Small intestine (tissue), 7 donors: Measurements from ENCODE around the gene FYB1. TPM values are rescaled to one million over a fixed set of nuclear protein-coding genes. Genes with fewer than 3 reads are reported as not detected.

Experiments used
- DNase-seq, 2 donors: peaks; one replicate each; pipeline versions ENCODE4 v3.0.0 to v3.0.0-alpha.2; 2013
- FAIRE-seq: peaks from 2 replicates; lab custom pipeline; 2012; peaks lifted over from hg19 to GRCh38; lab: Jason Lieb, UNC
- H3K27ac ChIP-seq, 3 donors: one replicate each; pipeline ENCODE4 v1.5.1; 2013; ENCODE audit warnings: low read length in 2 of 3, mild to moderate bottlenecking in 2 of 3, control low read depth in 1 of 3, inconsistent platforms in 1 of 3, low read depth in 1 of 3, moderate library complexity in 1 of 3
- H3K27me3 ChIP-seq, 3 donors: one replicate each; pipeline ENCODE4 v1.6.1; 2013; ENCODE audit warnings: low read length in 3 of 3, inconsistent platforms in 1 of 3; ENCODE audit not compliant: control insufficient read depth in 3 of 3, insufficient read depth in 3 of 3
- H3K36me3 ChIP-seq, 3 donors: one replicate each; pipeline ENCODE4 v1.6.1; 2013; ENCODE audit warnings: low read length in 3 of 3, inconsistent platforms in 1 of 3, low read depth in 1 of 3, mild to moderate bottlenecking in 1 of 3, moderate library complexity in 1 of 3; ENCODE audit not compliant: control insufficient read depth in 3 of 3, insufficient read depth in 2 of 3
- H3K4me1 ChIP-seq, 3 donors: one replicate each; pipeline ENCODE4 v1.6.1; 2013; ENCODE audit warnings: low read length in 2 of 3, inconsistent platforms in 1 of 3, low read depth in 1 of 3, mild to moderate bottlenecking in 1 of 3, moderate library complexity in 1 of 3; ENCODE audit not compliant: control insufficient read depth in 3 of 3, insufficient read depth in 2 of 3
- H3K4me3 ChIP-seq, 3 donors: one replicate each; pipeline ENCODE4 v1.5.1; 2013; ENCODE audit warnings: low read length in 3 of 3, control low read depth in 1 of 3, inconsistent platforms in 1 of 3, low read depth in 1 of 3, mild to moderate bottlenecking in 1 of 3, moderate library complexity in 1 of 3
- H3K9me3 ChIP-seq, 2 donors: one replicate each; pipeline ENCODE4 v1.6.1; 2013; ENCODE audit warnings: low read depth in 1 of 2, low read length in 1 of 2; ENCODE audit not compliant: control insufficient read depth in 2 of 2, insufficient read depth in 1 of 2
- WGBS, 3 donors: extraction: QIAGEN DNeasy Blood & Tissue Kit; methylation state at CpG; one replicate each; pipeline ENCODE4 v1.1.7; 2013; 5-methylcytosine and 5-hydroxymethylcytosine counted together
- polyA plus RNA-seq, 4 donors: library from polyadenylated mRNA; stranded (reverse) in 3 of 4; unstranded in 1 of 4; fragments of 200-250 nt in 3 of 4; fragments of 120-200 nt in 1 of 4; gene quantifications; one replicate each; pipeline versions ENCODE4 v1.2.1 to v1.2.3, GENCODE V29; 2013
- donor health status: healthy with polysubstance abuse.
- donor health status: control.
- donor health status: control.
- donor health status: Bipolar disorder and iron deficiency.
- donor health status: healthy.

FYB1 gene
- polyA plus RNA-seq, 4 donors = 3.5 to 12.4 (median 4.9) TPM

DNA sequence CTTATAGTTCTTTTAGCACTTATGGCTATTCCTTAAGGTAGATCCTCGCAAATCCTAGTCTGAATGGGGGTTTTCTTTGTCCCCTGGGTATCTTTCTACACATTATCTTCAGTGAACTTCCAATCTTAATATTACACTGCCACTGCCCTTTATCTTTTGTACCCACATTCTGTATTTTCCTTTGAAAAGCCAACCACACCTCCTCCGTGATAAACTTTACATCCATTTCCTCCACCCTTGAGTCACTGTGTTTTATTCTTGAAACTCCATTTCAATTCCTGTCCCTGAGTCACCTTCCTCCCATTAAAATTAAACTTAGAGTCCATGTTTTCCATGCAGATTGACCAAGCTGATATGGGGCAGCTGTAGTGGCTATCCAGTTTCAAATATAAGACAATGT lies 102.0 kb downstream of the FYB1 start:
- FAIRE-seq = no peak
- Histone ChIP-seq H3K4me1 (no peaks in the 10 kb centered on the region), H3K36me3 (peaks cover 0 to 3% (median 0%) of the 10 kb centered on the region in 3 donors), H3K9me3 (no peaks in the 10 kb centered on the region), H3K4me3 (no peak overlapping the region), H3K27ac (no peak overlapping the region), H3K27me3 (no peaks in the 10 kb centered on the region)
- WGBS, 3 donors = 57 to 60% (median 59%) methylated on average over 2 of the region's 2 CpGs
- no peak for DNase-seq

DNA sequence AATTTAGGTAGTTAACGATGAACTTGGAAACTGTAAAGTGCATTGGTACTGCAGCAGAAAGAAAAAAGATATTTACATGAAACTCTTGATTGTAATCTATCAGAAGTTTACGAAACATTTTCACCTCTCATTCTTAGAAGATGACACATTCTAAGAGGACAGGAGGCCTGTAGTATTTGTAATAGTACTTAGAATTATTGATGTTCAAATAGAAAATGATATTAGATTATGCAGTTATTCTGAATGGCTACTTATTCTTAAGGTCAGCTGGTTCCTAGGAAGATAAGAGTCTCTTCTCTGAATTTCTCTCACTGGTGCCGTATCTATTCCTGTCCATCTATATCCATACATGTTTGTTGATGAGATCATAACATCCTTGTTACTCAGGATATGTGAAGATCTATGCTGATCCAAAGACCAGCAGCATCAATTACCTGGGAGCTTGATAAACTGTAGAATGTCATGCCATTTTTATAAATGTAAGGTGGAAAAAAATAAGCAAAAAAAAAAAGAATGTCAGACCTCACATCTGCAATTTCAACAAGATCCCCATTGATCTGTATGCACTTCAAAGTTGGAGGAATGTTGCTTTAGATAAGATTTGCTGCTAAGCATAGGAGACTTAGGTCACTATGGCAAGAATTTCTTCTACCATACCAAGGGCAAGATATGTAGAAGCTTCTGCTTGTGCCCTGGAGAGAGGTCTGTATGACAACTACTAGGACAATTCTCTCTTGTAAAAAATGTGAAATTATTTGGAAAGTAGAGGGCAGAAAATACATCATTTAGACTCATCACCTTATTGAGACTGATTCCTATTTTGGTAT lies 102.8 kb downstream of the FYB1 start:
- DNase-seq (no peak), FAIRE-seq (no peak)
- Histone ChIP-seq H3K27me3 (no peaks in the 10 kb centered on the region), H3K4me3 (no peak overlapping the region), H3K9me3 (no peaks in the 10 kb centered on the region), H3K4me1 (no peaks in the 10 kb centered on the region), H3K27ac (no peak overlapping the region), H3K36me3 (peaks cover 0 to 3% (median 0%) of the 10 kb centered on the region in 3 donors)
- 74 to 82% (median 77%) methylated on average over 3 of the region's 3 CpGs for WGBS, 3 donors

DNA sequence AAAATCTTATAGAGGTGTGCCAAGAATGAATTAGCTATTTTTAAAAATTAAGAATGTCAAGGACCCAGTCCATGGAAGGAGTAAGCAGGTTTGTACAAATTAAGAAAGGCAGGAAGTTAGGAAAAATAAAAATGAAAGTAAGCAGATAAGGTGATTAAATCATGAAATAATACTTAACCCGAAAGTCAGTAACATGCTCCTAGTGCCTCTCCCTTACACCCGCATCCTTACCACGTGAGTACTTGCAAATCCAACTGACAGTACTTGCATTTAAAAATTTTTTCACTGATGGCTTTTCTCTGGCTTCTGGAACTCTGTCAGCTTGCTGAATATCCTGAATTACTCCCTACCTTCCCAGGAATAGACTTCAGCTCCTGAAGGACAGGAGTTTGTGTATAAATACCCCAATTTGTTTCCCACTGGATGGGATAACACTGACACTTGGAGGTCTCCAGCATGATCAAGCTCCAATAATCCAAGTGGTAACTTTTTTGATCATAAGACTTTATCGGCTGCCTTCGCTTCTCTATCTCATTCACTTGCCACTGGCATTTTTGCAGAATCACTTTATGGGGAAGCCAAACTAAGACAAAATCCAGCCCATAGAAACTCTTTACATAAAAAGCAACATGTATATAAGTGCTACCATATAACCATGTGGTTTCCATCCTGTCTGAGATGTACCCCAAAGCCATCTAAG lies 103.6 kb downstream of the FYB1 start:
- 57 to 78% (median 59%) methylated on average over 5 of the region's 5 CpGs for WGBS, 3 donors
- H3K4me1 ChIP-seq = no peaks in the 10 kb centered on the region
- peaks cover 0 to 3% (median 0%) of the 10 kb centered on the region in 3 donors for H3K36me3 ChIP-seq
- FAIRE-seq = no peak
- no peaks in the 10 kb centered on the region for H3K27me3 ChIP-seq
- DNase-seq = no peak
- no peak overlapping the region for H3K4me3 ChIP-seq
- no peak overlapping the region for H3K27ac ChIP-seq
- no peaks in the 10 kb centered on the region for H3K9me3 ChIP-seq

DNA sequence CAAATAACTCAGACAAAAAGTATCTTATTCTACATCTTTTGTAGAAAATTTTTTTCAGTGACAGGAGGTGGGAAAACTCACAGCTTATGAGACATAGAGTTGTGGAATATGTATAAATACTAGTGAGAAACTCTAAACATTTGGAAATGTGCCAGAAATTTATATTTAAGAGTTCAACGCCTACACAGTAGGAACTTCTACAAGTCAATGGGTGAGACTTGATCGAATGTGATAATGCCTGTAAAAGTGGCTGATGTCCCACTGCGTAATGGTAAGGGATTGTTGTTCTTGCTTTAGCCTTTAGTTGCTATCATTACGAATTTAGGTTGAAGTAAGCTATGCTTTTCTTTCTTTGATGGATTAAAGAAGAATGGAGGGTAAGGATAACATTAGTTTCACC lies 105.2 kb downstream of the FYB1 start:
- WGBS, 3 donors = 82 to 94% (median 86%) methylated on average over 4 of the region's 4 CpGs
- FAIRE-seq = no peak
- Histone ChIP-seq H3K4me3 (no peak overlapping the region), H3K9me3 (no peaks in the 10 kb centered on the region), H3K4me1 (no peaks in the 10 kb centered on the region), H3K36me3 (peaks cover 0 to 3% (median 0%) of the 10 kb centered on the region in 3 donors), H3K27ac (no peak overlapping the region), H3K27me3 (no peaks in the 10 kb centered on the region)
- no peak for DNase-seq

DNA sequence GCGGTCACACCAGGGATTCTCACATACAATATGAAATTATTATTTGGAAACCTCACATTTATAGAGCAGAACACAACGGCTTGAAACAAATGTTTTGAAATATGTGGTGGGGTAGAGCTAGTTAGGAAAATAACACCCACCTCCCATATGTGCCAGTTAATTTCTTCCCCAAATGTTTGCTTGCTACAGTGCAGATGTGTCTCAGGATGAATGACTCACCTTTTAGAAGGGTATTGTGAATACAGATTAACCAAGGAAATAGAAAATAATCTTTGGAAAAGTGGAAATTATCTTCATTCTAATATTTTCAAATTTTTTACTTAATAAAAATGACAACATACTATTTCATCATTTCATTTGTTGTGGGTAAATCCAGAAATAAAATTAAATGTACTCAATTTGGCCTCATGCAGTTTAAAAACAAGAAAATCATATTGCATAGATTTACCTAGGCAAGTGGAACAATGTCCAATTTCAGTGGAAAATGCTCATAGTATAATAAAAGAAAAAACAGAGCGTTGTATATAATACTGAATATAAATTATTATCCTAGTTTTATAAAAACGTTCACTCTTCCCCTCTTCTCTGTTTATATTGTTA lies 105.9 kb downstream of the FYB1 start:
- no peak for FAIRE-seq
- Histone ChIP-seq H3K36me3 (peaks cover 0 to 3% (median 0%) of the 10 kb centered on the region in 3 donors), H3K9me3 (no peaks in the 10 kb centered on the region), H3K27me3 (no peaks in the 10 kb centered on the region), H3K27ac (no peak overlapping the region), H3K4me3 (no peak overlapping the region), H3K4me1 (no peaks in the 10 kb centered on the region)
- DNase-seq = no peak
- 81 to 87% (median 85%) methylated on average over 4 of the region's 4 CpGs for WGBS, 3 donors

DNA sequence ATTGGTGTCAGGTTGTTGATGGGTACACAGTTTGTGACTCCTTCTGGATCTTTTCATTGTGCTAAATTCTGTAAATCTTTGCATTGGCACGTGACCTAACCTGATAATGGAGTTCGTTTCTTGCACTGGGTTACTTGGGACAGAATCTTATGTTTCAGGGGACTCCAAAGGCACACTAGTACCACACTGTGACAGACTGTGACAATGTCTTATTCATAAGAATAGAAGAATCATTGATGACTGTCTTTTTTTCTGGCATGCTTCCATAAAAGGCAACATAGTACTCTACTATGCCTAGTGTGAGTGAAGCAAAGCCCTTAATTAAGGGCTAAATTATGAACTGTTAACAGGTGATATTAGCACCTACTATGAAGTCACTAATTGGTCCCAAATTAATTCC lies 109.8 kb downstream of the FYB1 start:
- Histone ChIP-seq H3K27me3 (no peaks in the 10 kb centered on the region), H3K9me3 (no peaks in the 10 kb centered on the region), H3K36me3 (no peaks in the 10 kb centered on the region), H3K4me1 (no peaks in the 10 kb centered on the region), H3K27ac (no peak overlapping the region), H3K4me3 (no peak overlapping the region)
- DNase-seq = no peak
- 55 to 74% (median 56%) methylated on average over 2 of the region's 2 CpGs for WGBS, 3 donors
- FAIRE-seq = no peak

DNA sequence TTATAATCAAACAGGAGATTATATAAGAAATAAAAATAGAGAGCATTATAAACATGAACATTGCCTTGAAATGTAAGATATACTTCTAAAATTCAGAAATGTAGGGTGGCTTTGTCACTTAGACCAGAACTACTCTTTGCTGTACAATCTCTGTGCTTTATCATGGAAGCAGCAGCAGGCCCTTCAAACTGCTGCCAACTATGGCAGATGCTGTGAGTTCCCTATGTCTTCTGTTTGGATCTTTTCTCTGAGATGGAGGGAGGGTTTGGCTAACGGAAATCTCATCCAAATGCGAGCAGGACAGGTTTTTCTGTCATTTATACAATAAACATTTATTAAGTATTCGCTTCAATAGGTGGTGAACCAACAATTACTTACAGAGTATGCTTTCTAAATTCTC lies 110.4 kb downstream of the FYB1 start:
- DNase-seq (no peak), FAIRE-seq (no peak)
- H3K4me3 ChIP-seq = no peak overlapping the region
- H3K27ac ChIP-seq = no peak overlapping the region
- no peaks in the 10 kb centered on the region for H3K36me3 ChIP-seq
- no peaks in the 10 kb centered on the region for H3K9me3 ChIP-seq
- H3K4me1 ChIP-seq = no peaks in the 10 kb centered on the region
- H3K27me3 ChIP-seq = no peaks in the 10 kb centered on the region
- WGBS, 3 donors = 68 to 75% (median 72%) methylated on average over 3 of the region's 3 CpGs

DNA sequence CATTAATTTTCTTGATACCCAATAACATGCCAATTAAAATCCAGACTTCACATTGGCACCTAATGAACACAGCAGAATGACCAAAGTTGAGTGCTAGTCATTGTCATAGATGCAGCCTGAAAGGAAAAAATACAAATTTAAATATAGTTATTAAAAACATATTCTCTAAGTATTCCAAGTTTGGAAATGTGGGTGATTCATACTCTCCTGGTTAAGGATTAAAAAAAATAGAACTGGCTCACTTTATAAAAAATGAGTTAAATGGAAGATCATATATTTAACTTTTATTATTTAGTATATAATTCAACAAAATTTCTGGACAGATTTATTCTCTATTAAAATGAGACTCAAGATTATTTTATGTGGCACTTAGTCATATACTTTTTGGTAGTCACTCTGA lies 112.0 kb downstream of the FYB1 start:
- Histone ChIP-seq H3K4me3 (no peak overlapping the region), H3K4me1 (peaks cover 0 to 3% (median 0%) of the 10 kb centered on the region in 3 donors), H3K27ac (no peak overlapping the region), H3K9me3 (no peaks in the 10 kb centered on the region), H3K36me3 (no peaks in the 10 kb centered on the region), H3K27me3 (no peaks in the 10 kb centered on the region)
- DNase-seq (no peak), FAIRE-seq (peak; percentile 30)
